ENCODE measurements around the gene LDHB.
"Not testable (repeated sequence)": the region's sequence is repeated elsewhere in the genome, so short reads cannot be mapped to it uniquely, and the experiment has no call there.

LDHB gene

DNA sequence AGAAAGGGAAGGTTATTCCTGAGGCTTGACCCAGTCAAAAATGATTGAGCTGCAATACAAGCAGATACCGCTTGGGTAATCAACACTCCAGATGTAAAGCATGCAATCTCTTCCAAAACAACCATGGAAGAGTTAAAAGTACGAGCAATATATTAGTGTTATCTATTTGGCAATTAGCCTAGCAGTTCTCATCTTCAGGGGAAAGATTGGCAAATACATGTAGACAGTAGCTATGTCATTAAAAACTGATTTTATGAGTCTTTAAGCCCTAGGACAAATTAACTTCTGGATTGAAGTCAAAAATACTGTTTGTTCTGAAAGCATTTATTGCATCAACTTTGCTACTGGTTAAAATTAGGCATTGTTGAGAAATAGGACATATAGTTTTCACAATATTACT is 43.7 kb downstream of the LDHB start:
- H3K27ac Mint-ChIP-seq, result no peak overlapping the region
- DNase-seq (ENCODE audit: low spot score in 2 of 2), result no peak
- no peaks in the 10 kb centered on the region for H3K36me3 Mint-ChIP-seq
- no peak for ATAC-seq (ENCODE audit: low read depth)
- no peaks in the 10 kb centered on the region for H3K9me3 Mint-ChIP-seq
- H3K4me1 Mint-ChIP-seq, result peaks cover 7% of the 10 kb centered on the region
- no peaks in the 10 kb centered on the region for H3K27me3 Mint-ChIP-seq
- no peak overlapping the region for H3K4me3 Mint-ChIP-seq

- no peak for DNase-seq (ENCODE audit: low spot score in 2 of 2)
- Mint-ChIP-seq H3K4me1 (no peaks in the 10 kb centered on the region), H3K36me3 (no peaks in the 10 kb centered on the region), H3K9me3 (no peaks in the 10 kb centered on the region), H3K27ac (no peak overlapping the region), H3K4me3 (no peak overlapping the region), H3K27me3 (no peaks in the 10 kb centered on the region)
- no peak for ATAC-seq (ENCODE audit: low read depth)
Observed at GRCh38 chr12:21608196-21608595, 49.4 kb downstream of the LDHB start.

- ATAC-seq (ENCODE audit: low read depth), result no peak
- DNase-seq (ENCODE audit: low spot score in 2 of 2), result no peak
- Mint-ChIP-seq H3K9me3 (no peaks in the 10 kb centered on the region), H3K27me3 (no peaks in the 10 kb centered on the region), H3K36me3 (no peaks in the 10 kb centered on the region), H3K4me1 (no peaks in the 10 kb centered on the region), H3K4me3 (no peak overlapping the region), H3K27ac (no peak overlapping the region)
Observed at GRCh38 chr12:21607701-21608100, 49.9 kb downstream of the LDHB start.

GRCh38 chr12:21606175-21606574 is 51.5 kb downstream of the LDHB start:
- Mint-ChIP-seq H3K4me3 (no peak overlapping the region), H3K27ac (no peak overlapping the region), H3K36me3 (no peaks in the 10 kb centered on the region), H3K4me1 (no peaks in the 10 kb centered on the region), H3K9me3 (no peaks in the 10 kb centered on the region), H3K27me3 (no peaks in the 10 kb centered on the region)
- DNase-seq (ENCODE audit: low spot score in 2 of 2) (no peak), ATAC-seq (ENCODE audit: low read depth) (no peak)

DNA sequence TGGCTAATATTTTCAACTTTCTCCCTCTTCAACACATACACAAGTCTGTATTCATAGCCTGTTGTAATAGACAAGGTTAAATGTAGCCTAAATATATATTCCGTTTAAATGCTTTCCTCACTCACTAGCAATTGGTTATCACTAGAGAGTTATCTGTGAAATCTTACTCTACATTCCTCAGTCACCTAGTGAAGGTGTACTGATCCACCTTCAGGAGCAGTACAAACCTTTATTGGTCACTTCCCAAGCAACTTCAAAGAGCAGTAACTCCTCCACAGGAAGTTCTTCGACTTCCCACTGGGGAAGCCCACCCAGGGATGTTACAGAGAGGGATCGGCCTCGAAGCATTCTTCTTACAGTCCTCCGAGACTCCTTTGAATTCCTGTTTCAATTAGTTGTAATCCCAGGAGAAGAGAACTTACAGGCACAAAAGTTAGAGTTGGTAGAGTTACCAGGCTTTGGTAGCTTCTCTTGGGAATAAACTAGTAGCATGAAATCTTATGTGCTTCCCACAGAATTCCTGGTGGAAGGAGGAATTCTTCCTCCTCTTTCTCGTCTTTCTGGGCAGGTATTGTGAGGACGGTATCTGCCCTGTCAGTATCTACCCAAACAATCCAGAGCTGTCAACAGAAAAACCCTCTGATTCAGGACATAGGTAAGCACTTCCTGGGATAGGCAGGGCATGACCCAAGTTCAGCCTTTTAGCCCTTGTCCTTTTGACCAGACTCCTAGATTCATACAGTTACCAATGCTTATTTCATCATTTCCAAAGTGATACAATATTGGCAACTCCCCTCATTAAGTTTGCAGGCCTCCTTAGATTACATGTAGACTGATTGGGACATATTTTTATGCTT is 53.2 kb downstream of the LDHB start, which contains the start of gene GYS2:
Gene GYS2 (minus strand): TSS at position 603 of the 857 bp plus-strand sequence. CDS start 255 bp downstream, at position 348.
- H3K36me3 Mint-ChIP-seq, result no peaks in the 10 kb centered on the region
- no peak within 1 kb of the TSS for H3K4me3 Mint-ChIP-seq
- H3K4me1 Mint-ChIP-seq, result no peaks in the 10 kb centered on the region
- no peaks in the 10 kb centered on the region for H3K27me3 Mint-ChIP-seq
- no peak for DNase-seq (ENCODE audit: low spot score in 2 of 2)
- no peak within 1 kb of the TSS for H3K27ac Mint-ChIP-seq
- H3K9me3 Mint-ChIP-seq, result no peaks in the 10 kb centered on the region
- ATAC-seq (ENCODE audit: low read depth), result no peak

DNA sequence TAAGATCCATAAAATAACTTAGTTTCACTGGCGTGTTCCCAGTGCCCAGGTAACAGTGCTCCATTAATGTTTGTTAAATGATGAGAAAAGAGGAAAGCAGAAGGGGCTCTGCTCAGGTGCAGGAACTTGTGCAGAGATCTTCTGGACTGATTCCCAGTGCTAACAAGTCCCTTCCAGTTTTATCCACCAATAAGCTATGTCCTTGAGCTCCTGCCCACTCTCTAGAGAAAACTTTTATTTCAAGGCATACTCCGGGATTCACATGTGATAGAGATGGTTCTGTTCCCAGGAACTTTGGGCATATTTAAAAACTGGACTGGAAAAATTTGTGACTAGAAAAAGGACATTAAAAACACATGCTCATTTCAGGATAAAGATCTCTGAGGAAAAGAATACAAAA is 54.9 kb downstream of the LDHB start:
- Mint-ChIP-seq H3K27me3 (no peaks in the 10 kb centered on the region), H3K9me3 (no peaks in the 10 kb centered on the region), H3K27ac (no peak overlapping the region), H3K4me1 (peaks cover 6% of the 10 kb centered on the region), H3K4me3 (no peak overlapping the region), H3K36me3 (no peaks in the 10 kb centered on the region)
- DNase-seq (ENCODE audit: low spot score in 2 of 2), result no peak
- ATAC-seq (ENCODE audit: low read depth), result no peak

DNA sequence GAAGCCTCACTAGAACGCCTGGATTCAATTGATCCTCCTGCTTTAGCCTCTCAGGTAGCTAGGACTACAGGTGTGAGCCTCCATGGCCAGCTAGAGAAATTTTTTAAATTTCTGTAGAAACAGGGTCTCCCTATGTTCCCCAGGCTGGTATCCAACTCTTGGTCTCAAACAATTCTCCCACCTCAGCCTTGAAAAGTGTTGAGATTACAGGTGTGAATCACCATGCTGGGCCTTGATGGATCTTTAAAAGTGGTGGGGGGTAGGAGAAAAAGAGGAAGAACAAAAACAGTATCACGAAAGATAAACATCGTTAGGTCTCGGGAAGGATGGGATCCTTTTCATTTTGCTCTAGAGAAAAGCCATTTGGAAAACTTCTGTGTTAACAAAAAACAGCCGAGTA is 57.4 kb downstream of the LDHB start:
- H3K27me3 Mint-ChIP-seq, result no peaks in the 10 kb centered on the region
- DNase-seq (ENCODE audit: low spot score in 2 of 2) (no peak), ATAC-seq (ENCODE audit: low read depth) (no peak)
- peaks cover 15% of the 10 kb centered on the region for H3K4me1 Mint-ChIP-seq
- H3K36me3 Mint-ChIP-seq, result no peaks in the 10 kb centered on the region
- H3K27ac Mint-ChIP-seq, result no peak overlapping the region
- peaks cover 2% of the 10 kb centered on the region for H3K9me3 Mint-ChIP-seq
- no peak overlapping the region for H3K4me3 Mint-ChIP-seq

DNA sequence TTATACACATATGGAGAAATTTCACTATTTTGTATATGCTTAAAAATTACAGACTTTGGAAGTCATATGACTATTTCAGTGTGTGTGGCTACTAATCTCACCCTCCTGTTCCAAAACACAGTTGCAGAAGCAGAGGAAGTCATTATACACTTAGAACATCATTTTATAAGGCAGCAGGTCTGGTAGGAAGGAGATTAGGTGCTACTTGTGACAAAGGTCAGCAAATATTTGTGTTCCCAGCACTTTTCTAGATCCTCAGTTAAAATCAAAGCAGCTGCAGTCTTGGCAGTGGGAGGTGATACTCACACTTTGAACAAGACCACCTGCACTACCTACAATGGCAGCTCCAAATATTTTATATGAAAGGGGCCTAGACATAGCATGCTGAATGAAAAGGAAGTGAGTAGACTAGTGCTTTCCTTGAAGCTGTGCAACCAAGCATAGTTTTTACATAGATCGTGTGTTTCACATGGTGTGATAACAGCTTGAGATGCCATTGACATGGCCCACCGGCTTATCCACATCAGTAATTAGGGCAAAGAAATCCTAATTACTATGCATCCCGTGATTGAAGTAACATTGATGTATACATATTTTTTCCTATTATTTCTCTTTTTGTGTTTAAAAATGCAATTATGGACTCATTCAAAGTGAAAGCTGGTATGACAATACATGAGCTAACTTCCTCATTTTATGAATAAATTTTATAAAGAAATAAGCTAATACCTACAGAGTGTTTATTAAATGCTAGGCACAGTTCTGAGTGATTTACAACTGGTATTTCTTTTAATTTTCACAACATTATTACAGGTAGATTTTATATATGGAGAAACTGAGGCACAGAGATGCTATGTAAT is 58.3 kb downstream of the LDHB start:
- Mint-ChIP-seq H3K4me1 (peaks cover 15% of the 10 kb centered on the region), H3K4me3 (peak overlapping the region; percentile 60), H3K27ac (peak overlapping the region; percentile 35), H3K36me3 (no peaks in the 10 kb centered on the region), H3K9me3 (peaks cover 2% of the 10 kb centered on the region), H3K27me3 (no peaks in the 10 kb centered on the region)
- DNase-seq (ENCODE audit: low spot score in 2 of 2), result peak in 1 of 2 donors; percentile 3
- ATAC-seq (ENCODE audit: low read depth), result peak; percentile 97

DNA sequence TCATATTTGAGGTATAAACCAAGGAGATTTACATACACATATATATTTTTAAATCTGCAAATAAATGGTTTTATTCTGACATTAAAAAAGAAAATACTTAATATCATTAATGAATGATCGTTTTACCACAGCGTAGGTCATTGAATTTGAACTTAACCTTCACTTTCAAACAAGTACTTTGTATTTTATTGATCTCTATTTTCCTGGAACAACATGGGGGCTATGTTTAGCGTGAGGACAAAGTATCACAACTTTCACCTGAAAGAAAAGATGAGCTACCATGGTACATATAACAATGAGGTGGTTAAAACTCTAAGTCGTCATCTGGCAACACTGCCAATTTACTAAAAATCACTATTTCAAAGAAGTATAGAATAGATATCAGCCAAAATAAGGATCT is 59.0 kb downstream of the LDHB start:
- H3K27ac Mint-ChIP-seq, result peak overlapping the region; percentile 35
- no peak for ATAC-seq (ENCODE audit: low read depth)
- H3K27me3 Mint-ChIP-seq, result no peaks in the 10 kb centered on the region
- peaks cover 2% of the 10 kb centered on the region for H3K9me3 Mint-ChIP-seq
- DNase-seq (ENCODE audit: low spot score in 2 of 2), result no peak
- no peak overlapping the region for H3K4me3 Mint-ChIP-seq
- H3K36me3 Mint-ChIP-seq, result no peaks in the 10 kb centered on the region
- peaks cover 15% of the 10 kb centered on the region for H3K4me1 Mint-ChIP-seq

- H3K36me3 Mint-ChIP-seq; H3K27me3 Mint-ChIP-seq; H3K27ac Mint-ChIP-seq; ATAC-seq (ENCODE audit: low read depth); H3K4me3 Mint-ChIP-seq; DNase-seq (ENCODE audit: low spot score in 2 of 2): not testable (repeated sequence)
- peaks cover 11% of the 10 kb centered on the region for H3K9me3 Mint-ChIP-seq
- peaks cover 15% of the 10 kb centered on the region for H3K4me1 Mint-ChIP-seq
Observed at GRCh38 chr12:21595356-21595755, 62.3 kb downstream of the LDHB start.

GRCh38 chr12:21585485-21585884 is 72.2 kb downstream of the LDHB start:
- Mint-ChIP-seq H3K4me1 (no peaks in the 10 kb centered on the region), H3K27me3 (peaks cover 15% of the 10 kb centered on the region), H3K36me3 (peaks cover 2% of the 10 kb centered on the region), H3K9me3 (peaks cover 2% of the 10 kb centered on the region), H3K27ac (no peak overlapping the region), H3K4me3 (no peak overlapping the region)
- no peak for ATAC-seq (ENCODE audit: low read depth)
- DNase-seq (ENCODE audit: low spot score in 2 of 2), result no peak

Measured in memory B cell (primary cell).